ENCODE results near the gene IGFLR1. TPM values are rescaled to one million over a fixed set of nuclear protein-coding genes. Genes with fewer than 3 reads are reported as not detected.

IGFLR1 gene
- total and polyA plus RNA-seq, 9 of the 15 experiments (the other 6 are each of a cell fraction or from before 2014, with no cell fraction given): 1.0 to 14.3 (median 4.6) TPM

DNA sequence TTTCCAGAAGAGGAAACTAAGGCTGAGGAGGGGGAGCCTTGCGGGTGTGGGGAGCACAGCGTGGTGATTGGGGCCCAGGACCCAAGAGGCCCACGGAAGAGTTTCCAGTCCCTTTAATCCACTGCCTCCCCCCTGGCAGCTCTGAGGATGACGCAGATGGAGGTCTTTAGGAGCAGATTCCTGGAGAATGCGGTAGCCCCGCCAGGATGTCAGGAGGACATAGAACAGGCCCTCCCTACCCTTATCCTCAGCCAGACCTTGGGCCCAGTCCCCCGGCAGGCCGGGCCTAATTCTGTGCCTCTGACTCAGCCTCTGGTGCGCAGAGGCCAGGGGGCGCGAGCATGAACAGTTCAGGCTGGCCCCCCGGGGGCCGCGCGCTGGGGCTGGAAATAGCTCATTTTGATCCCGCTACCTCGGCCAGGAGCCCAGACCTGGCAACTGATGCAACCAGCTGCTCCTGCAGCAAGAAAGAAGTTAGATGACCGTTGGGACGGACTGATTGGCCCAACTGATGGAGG, 15.0 kb upstream of the IGFLR1 start (continued):
- TF ChIP-seq ZNF717 (CRISPR knock-in tag; IDR thresholded peaks at IDR 0.05) (no peak), ZNF695 (CRISPR knock-in tag; IDR thresholded peaks at IDR 0.05) (no peak), ILF3 (IDR thresholded peaks at IDR 0.05; ENCODE audit: borderline replicate concordance) (no peak), ZFX (CRISPR knock-in tag; IDR thresholded peaks at IDR 0.05) (peak; percentile 74), CEBPB (tag; IDR thresholded peaks at IDR 0.05) (0 out of 2 replicates have a peak, but pooled peaks have one; percentile 13), OTX1 (CRISPR knock-in tag; IDR thresholded peaks at IDR 0.05) (no peak), EZH2 (IDR thresholded peaks at IDR 0.05; ENCODE audit: borderline replicate concordance, low read depth, low read length) (no peak), POLR2AphosphoS5 (IDR thresholded peaks at IDR 0.05; ENCODE audit: control insufficient read depth, insufficient read depth, low read depth, low read length) (0 out of 2 replicates have a peak, but pooled peaks have one; percentile 13), MCM3 (IDR thresholded peaks at IDR 0.05) (no peak), ZNF316 (IDR thresholded peaks at IDR 0.05) (no peak), KHSRP (IDR thresholded peaks at IDR 0.05) (no peak), CSDE1 (IDR thresholded peaks at IDR 0.05) (no peak), PHF20 (IDR thresholded peaks at IDR 0.05; ENCODE audit: partially characterized antibody) (no peak), SMAD3 (CRISPR knock-in tag; conservative IDR thresholded peaks at IDR 0.05) (no peak), ZNF589 (CRISPR knock-in tag; IDR thresholded peaks at IDR 0.05; ENCODE audit: low read depth) (no peak), ZBTB7A (IDR thresholded peaks at IDR 0.05; ENCODE audit: borderline replicate concordance, control insufficient read depth, low read depth, low read length) (peak; percentile 90), MEF2D (tag; conservative IDR thresholded peaks at IDR 0.05; ENCODE audit: low read depth) (0 out of 2 replicates have a peak, but pooled peaks have one; percentile 34)
- TF ChIP-seq, protein P1, sequence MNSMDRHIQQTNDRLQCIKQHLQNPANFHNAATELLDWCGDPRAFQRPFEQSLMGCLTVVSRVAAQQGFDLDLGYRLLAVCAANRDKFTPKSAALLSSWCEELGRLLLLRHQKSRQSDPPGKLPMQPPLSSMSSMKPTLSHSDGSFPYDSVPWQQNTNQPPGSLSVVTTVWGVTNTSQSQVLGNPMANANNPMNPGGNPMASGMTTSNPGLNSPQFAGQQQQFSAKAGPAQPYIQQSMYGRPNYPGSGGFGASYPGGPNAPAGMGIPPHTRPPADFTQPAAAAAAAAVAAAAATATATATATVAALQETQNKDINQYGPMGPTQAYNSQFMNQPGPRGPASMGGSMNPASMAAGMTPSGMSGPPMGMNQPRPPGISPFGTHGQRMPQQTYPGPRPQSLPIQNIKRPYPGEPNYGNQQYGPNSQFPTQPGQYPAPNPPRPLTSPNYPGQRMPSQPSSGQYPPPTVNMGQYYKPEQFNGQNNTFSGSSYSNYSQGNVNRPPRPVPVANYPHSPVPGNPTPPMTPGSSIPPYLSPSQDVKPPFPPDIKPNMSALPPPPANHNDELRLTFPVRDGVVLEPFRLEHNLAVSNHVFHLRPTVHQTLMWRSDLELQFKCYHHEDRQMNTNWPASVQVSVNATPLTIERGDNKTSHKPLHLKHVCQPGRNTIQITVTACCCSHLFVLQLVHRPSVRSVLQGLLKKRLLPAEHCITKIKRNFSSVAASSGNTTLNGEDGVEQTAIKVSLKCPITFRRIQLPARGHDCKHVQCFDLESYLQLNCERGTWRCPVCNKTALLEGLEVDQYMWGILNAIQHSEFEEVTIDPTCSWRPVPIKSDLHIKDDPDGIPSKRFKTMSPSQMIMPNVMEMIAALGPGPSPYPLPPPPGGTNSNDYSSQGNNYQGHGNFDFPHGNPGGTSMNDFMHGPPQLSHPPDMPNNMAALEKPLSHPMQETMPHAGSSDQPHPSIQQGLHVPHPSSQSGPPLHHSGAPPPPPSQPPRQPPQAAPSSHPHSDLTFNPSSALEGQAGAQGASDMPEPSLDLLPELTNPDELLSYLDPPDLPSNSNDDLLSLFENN (IDR thresholded peaks at IDR 0.05; ENCODE audit: low read depth in 2 of 2, low read length in 2 of 2): 0 out of 4 replicates have a peak, but pooled peaks of 1 of the 2 experiments have one; percentile 35
- TF ChIP-seq, protein P2, sequence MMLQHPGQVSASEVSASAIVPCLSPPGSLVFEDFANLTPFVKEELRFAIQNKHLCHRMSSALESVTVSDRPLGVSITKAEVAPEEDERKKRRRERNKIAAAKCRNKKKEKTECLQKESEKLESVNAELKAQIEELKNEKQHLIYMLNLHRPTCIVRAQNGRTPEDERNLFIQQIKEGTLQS (IDR thresholded peaks at IDR 0.05): peak; percentile 68
- TF ChIP-seq, protein P2 (CRISPR knock-in tag; conservative IDR thresholded peaks at IDR 0.05): no peak
- TF ChIP-seq, protein P3, sequence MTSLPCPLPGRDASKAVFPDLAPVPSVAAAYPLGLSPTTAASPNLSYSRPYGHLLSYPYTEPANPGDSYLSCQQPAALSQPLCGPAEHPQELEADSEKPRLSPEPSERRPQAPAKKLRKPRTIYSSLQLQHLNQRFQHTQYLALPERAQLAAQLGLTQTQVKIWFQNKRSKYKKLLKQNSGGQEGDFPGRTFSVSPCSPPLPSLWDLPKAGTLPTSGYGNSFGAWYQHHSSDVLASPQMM (CRISPR knock-in tag; IDR thresholded peaks at IDR 0.05): no peak
- TF ChIP-seq, protein P4, sequence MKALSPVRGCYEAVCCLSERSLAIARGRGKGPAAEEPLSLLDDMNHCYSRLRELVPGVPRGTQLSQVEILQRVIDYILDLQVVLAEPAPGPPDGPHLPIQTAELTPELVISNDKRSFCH (CRISPR knock-in tag; IDR thresholded peaks at IDR 0.05): no peak
- TF ChIP-seq, protein P4 (tag; IDR thresholded peaks at IDR 0.05): no peak
- TF ChIP-seq, protein P5, sequence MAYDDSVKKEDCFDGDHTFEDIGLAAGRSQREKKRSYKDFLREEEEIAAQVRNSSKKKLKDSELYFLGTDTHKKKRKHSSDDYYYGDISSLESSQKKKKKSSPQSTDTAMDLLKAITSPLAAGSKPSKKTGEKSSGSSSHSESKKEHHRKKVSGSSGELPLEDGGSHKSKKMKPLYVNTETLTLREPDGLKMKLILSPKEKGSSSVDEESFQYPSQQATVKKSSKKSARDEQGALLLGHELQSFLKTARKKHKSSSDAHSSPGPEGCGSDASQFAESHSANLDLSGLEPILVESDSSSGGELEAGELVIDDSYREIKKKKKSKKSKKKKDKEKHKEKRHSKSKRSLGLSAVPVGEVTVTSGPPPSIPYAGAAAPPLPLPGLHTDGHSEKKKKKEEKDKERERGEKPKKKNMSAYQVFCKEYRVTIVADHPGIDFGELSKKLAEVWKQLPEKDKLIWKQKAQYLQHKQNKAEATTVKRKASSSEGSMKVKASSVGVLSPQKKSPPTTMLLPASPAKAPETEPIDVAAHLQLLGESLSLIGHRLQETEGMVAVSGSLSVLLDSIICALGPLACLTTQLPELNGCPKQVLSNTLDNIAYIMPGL (CRISPR knock-in tag; IDR thresholded peaks at IDR 0.05): no peak
